Trophoblast cell (in vitro differentiated cells and primary cell): Measurements from ENCODE around the gene KMO.

Experiments used
- DNase-seq, 2 donors: peaks; one replicate each; pipeline ENCODE4 v3.0.0-alpha.2; 2016
- H2AFZ ChIP-seq: 2 replicates; pipeline ENCODE4 v1.6.1; 2013; ENCODE audit warnings: low read length, moderate library complexity, mild to moderate bottlenecking; ENCODE audit not compliant: insufficient read depth, poor library complexity
- H2AK5ac ChIP-seq: 2 replicates; pipeline ENCODE4 v1.6.1; 2013; ENCODE audit warnings: mild to moderate bottlenecking, low read length
- H2BK120ac ChIP-seq: 2 replicates; pipeline ENCODE4 v1.6.1; 2013; ENCODE audit warnings: low read length, mild to moderate bottlenecking, moderate library complexity; ENCODE audit not compliant: insufficient read depth, poor library complexity
- H2BK12ac ChIP-seq: 2 replicates; pipeline ENCODE4 v1.6.1; 2013; ENCODE audit warnings: mild to moderate bottlenecking, low read length, moderate library complexity
- H2BK5ac ChIP-seq: 2 replicates; pipeline ENCODE4 v1.6.1; 2013; ENCODE audit warnings: low read length, low read depth, moderate library complexity, mild to moderate bottlenecking; ENCODE audit not compliant: poor library complexity
- H3K14ac ChIP-seq: 2 replicates; pipeline ENCODE4 v1.6.1; 2013; ENCODE audit warnings: mild to moderate bottlenecking, low read length
- H3K18ac ChIP-seq: 2 replicates; pipeline ENCODE4 v1.6.1; 2013; ENCODE audit warnings: mild to moderate bottlenecking, low read length
- H3K23ac ChIP-seq: 2 replicates; pipeline ENCODE4 v1.6.1; 2013; ENCODE audit warnings: low read length
- H3K27ac ChIP-seq: 2 replicates; pipeline ENCODE4 v1.5.1; 2013; ENCODE audit warnings: low read depth, mild to moderate bottlenecking, inconsistent platforms, low read length, moderate library complexity
- H3K27me3 ChIP-seq: 2 replicates; pipeline ENCODE4 v1.6.1; 2013; ENCODE audit warnings: inconsistent platforms, mild to moderate bottlenecking, low read length, moderate library complexity; ENCODE audit not compliant: insufficient read depth
- H3K36me3 ChIP-seq, 2 experiments: 1 replicate in 1 of 2; 2 replicates in 1 of 2; pipeline ENCODE4 v1.6.1; 2013; ENCODE audit warnings: low read length in 2 of 2, mild to moderate bottlenecking in 2 of 2, moderate library complexity in 1 of 2; ENCODE audit not compliant: insufficient read depth in 2 of 2, control insufficient read depth in 1 of 2
- H3K4ac ChIP-seq: 2 replicates; pipeline ENCODE4 v1.6.1; 2013; ENCODE audit warnings: low read depth, mild to moderate bottlenecking, low read length, moderate library complexity
- H3K4me1 ChIP-seq, 2 experiments: 1 replicate in 1 of 2; 2 replicates in 1 of 2; pipeline ENCODE4 v1.6.1; 2013; ENCODE audit warnings: low read length in 2 of 2, mild to moderate bottlenecking in 2 of 2, moderate library complexity in 1 of 2; ENCODE audit not compliant: insufficient read depth in 2 of 2, control insufficient read depth in 1 of 2
- H3K4me2 ChIP-seq: 2 replicates; pipeline ENCODE4 v1.6.1; 2013; ENCODE audit warnings: inconsistent platforms, mild to moderate bottlenecking, low read length, moderate library complexity
- H3K4me3 ChIP-seq: 2 replicates; pipeline ENCODE4 v1.5.1; 2013; ENCODE audit warnings: mild to moderate bottlenecking, low read depth, low read length, inconsistent platforms
- H3K79me1 ChIP-seq: one replicate; pipeline ENCODE4 v1.6.1; 2013; ENCODE audit warnings: low read length
- H3K79me2 ChIP-seq: 2 replicates; pipeline ENCODE4 v1.6.1; 2013; ENCODE audit warnings: low read length, mild to moderate bottlenecking; ENCODE audit not compliant: control insufficient read depth, insufficient read depth, poor library complexity
- H3K9ac ChIP-seq: 2 replicates; pipeline ENCODE4 v1.6.1; 2013; ENCODE audit warnings: mild to moderate bottlenecking, low read length
- H3K9me3 ChIP-seq: 2 replicates; pipeline ENCODE4 v1.6.1; 2013; ENCODE audit warnings: low read depth, mild to moderate bottlenecking, control low read depth, inconsistent platforms, low read length; ENCODE audit not compliant: insufficient read depth
- H4K12ac ChIP-seq: 2 replicates; pipeline ENCODE4 v1.6.1; 2013; ENCODE audit warnings: low read depth, mild to moderate bottlenecking, low read length, moderate library complexity
- H4K8ac ChIP-seq: 2 replicates; pipeline ENCODE4 v1.6.1; 2013; ENCODE audit warnings: low read depth, mild to moderate bottlenecking, low read length, moderate library complexity
- H4K91ac ChIP-seq: one replicate; pipeline ENCODE4 v1.6.1; 2013; ENCODE audit warnings: low read depth, mild to moderate bottlenecking, low read length, moderate library complexity
- WGBS: extraction: QIAGEN DNeasy Blood & Tissue Kit; methylation state at CpG from one replicate; pipeline ENCODE4 v1.1.7; 2013; ENCODE audit warnings: missing lambda C conversion rate; ENCODE audit not compliant: insufficient read length, insufficient coverage; ENCODE audit errors: extremely low coverage; 5-methylcytosine and 5-hydroxymethylcytosine counted together

KMO gene

GRCh38 chr1:241520080-241520465, 12.1 kb upstream of the KMO start:
- Histone ChIP-seq H2AK5ac (no peak overlapping the region), H2BK5ac (no peak overlapping the region), H3K27ac (no peak overlapping the region), H3K14ac (no peak overlapping the region), H4K12ac (no peak overlapping the region), H3K27me3 (no peaks in the 10 kb centered on the region), H3K9me3 (peaks cover 2% of the 10 kb centered on the region), H4K8ac (no peak overlapping the region), H3K4ac (no peak overlapping the region), H3K36me3 (peaks cover 2% of the 10 kb centered on the region in 2 experiments), H2AFZ (no peak overlapping the region), H3K4me1 (no peaks in the 10 kb centered on the region), H3K79me2 (peaks cover 7% of the 10 kb centered on the region), H2BK120ac (no peak overlapping the region), H2BK12ac (no peak overlapping the region), H3K4me2 (peak overlapping the region; percentile 32), H3K4me3 (no peak overlapping the region), H3K23ac (no peak overlapping the region), H3K9ac (no peak overlapping the region), H3K18ac (no peak overlapping the region), H4K91ac (no peak overlapping the region), H3K79me1 (peaks cover 6% of the 10 kb centered on the region)
- no CpG with 5 or more reads among the region's 6 CpGs for WGBS
- no peak for DNase-seq

DNA sequence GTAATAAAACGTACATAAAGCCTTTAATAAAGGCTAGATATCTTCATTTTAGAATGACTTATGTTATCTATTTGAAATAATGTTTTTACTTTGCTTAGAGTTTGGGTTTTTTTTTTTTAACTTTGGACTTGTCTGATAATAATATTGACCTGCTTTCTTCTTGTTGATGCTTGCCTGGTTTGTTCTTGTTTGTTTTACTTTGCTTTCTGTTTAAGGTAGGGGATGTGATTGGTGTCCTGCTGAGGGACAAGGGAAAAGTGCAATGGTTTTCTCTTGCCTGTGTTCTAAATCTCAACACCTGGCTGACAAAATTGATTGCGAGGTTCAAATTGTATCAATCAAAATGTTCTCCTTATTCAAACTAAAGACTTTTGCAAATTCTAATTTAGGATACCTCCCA, 10.5 kb upstream of the KMO start:
- Histone ChIP-seq H3K36me3 (no peaks in the 10 kb centered on the region), H2BK5ac (no peak overlapping the region)

GRCh38 chr1:241525026-241525425, 7.2 kb upstream of the KMO start:
- H3K4me2 ChIP-seq = no peak overlapping the region
- H4K91ac ChIP-seq = no peak overlapping the region
- H2BK12ac ChIP-seq = no peak overlapping the region
- no peak overlapping the region for H3K4ac ChIP-seq
- H3K36me3 ChIP-seq = no peaks in the 10 kb centered on the region
- H3K79me2 ChIP-seq = no peaks in the 10 kb centered on the region
- no peak overlapping the region for H2AK5ac ChIP-seq
- H3K23ac ChIP-seq = no peak overlapping the region
- H3K27me3 ChIP-seq = no peaks in the 10 kb centered on the region
- H2BK120ac ChIP-seq = no peak overlapping the region
- H3K27ac ChIP-seq = no peak overlapping the region
- DNase-seq = no peak
- H3K18ac ChIP-seq = no peak overlapping the region
- H2BK5ac ChIP-seq = no peak overlapping the region
- WGBS = no CpG with 5 or more reads among the region's 3 CpGs
- no peak overlapping the region for H3K14ac ChIP-seq
- H3K79me1 ChIP-seq = no peaks in the 10 kb centered on the region
- H3K4me3 ChIP-seq = no peak overlapping the region
- H3K4me1 ChIP-seq = no peaks in the 10 kb centered on the region
- no peak overlapping the region for H4K8ac ChIP-seq
- no peaks in the 10 kb centered on the region for H3K9me3 ChIP-seq
- no peak overlapping the region for H4K12ac ChIP-seq
- H3K9ac ChIP-seq = no peak overlapping the region
- no peak overlapping the region for H2AFZ ChIP-seq

More for the DNA sequence above, 10.5 kb upstream of the KMO start:
- Histone ChIP-seq H2BK120ac (no peak overlapping the region), H3K14ac (no peak overlapping the region), H3K9me3 (peaks cover 2% of the 10 kb centered on the region), H4K91ac (no peak overlapping the region), H3K27me3 (no peaks in the 10 kb centered on the region), H3K23ac (no peak overlapping the region), H3K9ac (no peak overlapping the region), H2AK5ac (no peak overlapping the region), H3K79me2 (peaks cover 7% of the 10 kb centered on the region), H4K8ac (no peak overlapping the region), H2AFZ (no peak overlapping the region), H3K27ac (no peak overlapping the region), H3K4me3 (no peak overlapping the region), H3K18ac (no peak overlapping the region), H4K12ac (no peak overlapping the region), H3K4ac (no peak overlapping the region), H3K4me1 (no peaks in the 10 kb centered on the region), H3K79me1 (peaks cover 6% of the 10 kb centered on the region), H3K4me2 (no peak overlapping the region), H2BK12ac (no peak overlapping the region)
- no peak for DNase-seq
- no CpG with 5 or more reads among the region's 2 CpGs for WGBS

GRCh38 chr1:241527146-241527545, 5.0 kb upstream of the KMO start:
- H3K4ac ChIP-seq = no peak overlapping the region
- no peaks in the 10 kb centered on the region for H3K4me1 ChIP-seq
- WGBS = no CpG with 5 or more reads among the region's 3 CpGs
- no peak overlapping the region for H2BK12ac ChIP-seq
- no peaks in the 10 kb centered on the region for H3K27me3 ChIP-seq
- no peak overlapping the region for H2AFZ ChIP-seq
- DNase-seq = no peak
- H3K18ac ChIP-seq = no peak overlapping the region
- no peaks in the 10 kb centered on the region for H3K36me3 ChIP-seq
- no peaks in the 10 kb centered on the region for H3K79me1 ChIP-seq
- H2BK120ac ChIP-seq = no peak overlapping the region
- H4K91ac ChIP-seq = no peak overlapping the region
- no peak overlapping the region for H4K12ac ChIP-seq
- H3K79me2 ChIP-seq = no peaks in the 10 kb centered on the region
- no peak overlapping the region for H2BK5ac ChIP-seq
- no peak overlapping the region for H2AK5ac ChIP-seq
- H3K14ac ChIP-seq = no peak overlapping the region
- no peak overlapping the region for H3K9ac ChIP-seq
- no peak overlapping the region for H3K27ac ChIP-seq
- no peak overlapping the region for H3K4me3 ChIP-seq
- H3K4me2 ChIP-seq = no peak overlapping the region
- no peak overlapping the region for H4K8ac ChIP-seq
- H3K23ac ChIP-seq = no peak overlapping the region
- H3K9me3 ChIP-seq = no peaks in the 10 kb centered on the region
